Thyroid gland (tissue), 4 donors: ENCODE measurements around the gene MYCT1. TPM values are rescaled to one million over a fixed set of nuclear protein-coding genes. Genes with fewer than 3 reads are reported as not detected.
A peak's percentile ranks its signal among the peaks of the same experiment; 100 is the strongest.

Source experiments
- DNase-seq, 2 donors: peaks; one replicate each; pipeline ENCODE4 v3.0.0-alpha.2; 2019
- H3K27ac ChIP-seq, 3 donors: fragments of 200-600 bp; sonication (generic); 1 replicate in 2 of 3; 2 replicates in 1 of 3; pipeline ENCODE4 v1.5.1; 2016 to 2019; ENCODE audit warnings: mild to moderate bottlenecking in 1 of 3, moderate library complexity in 1 of 3
- H3K27me3 ChIP-seq: fragments of 200-600 bp; sonication (generic); one replicate; pipeline ENCODE4 v1.5.1; 2019
- H3K36me3 ChIP-seq, 2 donors: fragments of 200-600 bp; sonication (generic); one replicate each; pipeline ENCODE4 v1.5.1; 2016 to 2019
- H3K4me1 ChIP-seq, 2 donors: fragments of 200-600 bp; sonication (generic); one replicate each; pipeline ENCODE4 v1.5.1; 2017 to 2019
- H3K4me3 ChIP-seq, 3 donors: fragments of 200-600 bp; sonication (generic); replicated peaks in 1 of 3; 1 replicate in 2 of 3; 2 replicates in 1 of 3; pipeline ENCODE4 v1.5.1; 2016; ENCODE audit warnings: mild to moderate bottlenecking in 1 of 3
- H3K9me3 ChIP-seq: fragments of 200-600 bp; sonication (generic); one replicate; pipeline ENCODE4 v1.5.1; 2017
- POLR2A ChIP-seq, 2 donors: fragments of 450-650 bp; IDR thresholded peaks; one replicate each; pipeline ENCODE4 v1.6.1; 2017; ENCODE audit warnings: antibody characterized with exemption in 2 of 2, mild to moderate bottlenecking in 2 of 2, moderate library complexity in 1 of 2
- WGBS, 2 donors: methylation state at CpG; one replicate each; pipeline ENCODE4 v1.1.5; 2017; 5-methylcytosine and 5-hydroxymethylcytosine counted together
- intact Hi-C: fragments of 100-400 bp; cut with DNase I; formaldehyde crosslinking; loops from one replicate; pipeline ENCODE4 v1.15.1; 2023
- total RNA-seq, 4 donors: library from RNA; depleted of rRNA; stranded (reverse); fragments of >200 nt; gene quantifications; one replicate each; pipeline ENCODE4 v1.2.3, GENCODE V29; 2016
- TF ChIP-seq, protein P1 (sequence below), 6 experiments: fragments of 200-600 bp in 3 of 6; fragments of 450-650 bp in 3 of 6; sonication (generic) in 3 of 6; IDR thresholded peaks; one replicate each; pipeline ENCODE4 v1.5.1; 2016 to 2019; ENCODE audit warnings: antibody characterized with exemption in 6 of 6, mild to moderate bottlenecking in 2 of 6, inconsistent platforms in 1 of 6, moderate library complexity in 1 of 6

The MYCT1 gene
- total RNA-seq, 4 donors from 2014 or later, result 12.0 to 26.2 (median 17.5) TPM

- no peak for DNase-seq
- WGBS, 2 donors, result 92 to 95% methylated on average over 12 of the region's 12 CpGs
- TF ChIP-seq, protein P1, sequence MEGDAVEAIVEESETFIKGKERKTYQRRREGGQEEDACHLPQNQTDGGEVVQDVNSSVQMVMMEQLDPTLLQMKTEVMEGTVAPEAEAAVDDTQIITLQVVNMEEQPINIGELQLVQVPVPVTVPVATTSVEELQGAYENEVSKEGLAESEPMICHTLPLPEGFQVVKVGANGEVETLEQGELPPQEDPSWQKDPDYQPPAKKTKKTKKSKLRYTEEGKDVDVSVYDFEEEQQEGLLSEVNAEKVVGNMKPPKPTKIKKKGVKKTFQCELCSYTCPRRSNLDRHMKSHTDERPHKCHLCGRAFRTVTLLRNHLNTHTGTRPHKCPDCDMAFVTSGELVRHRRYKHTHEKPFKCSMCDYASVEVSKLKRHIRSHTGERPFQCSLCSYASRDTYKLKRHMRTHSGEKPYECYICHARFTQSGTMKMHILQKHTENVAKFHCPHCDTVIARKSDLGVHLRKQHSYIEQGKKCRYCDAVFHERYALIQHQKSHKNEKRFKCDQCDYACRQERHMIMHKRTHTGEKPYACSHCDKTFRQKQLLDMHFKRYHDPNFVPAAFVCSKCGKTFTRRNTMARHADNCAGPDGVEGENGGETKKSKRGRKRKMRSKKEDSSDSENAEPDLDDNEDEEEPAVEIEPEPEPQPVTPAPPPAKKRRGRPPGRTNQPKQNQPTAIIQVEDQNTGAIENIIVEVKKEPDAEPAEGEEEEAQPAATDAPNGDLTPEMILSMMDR (IDR thresholded peaks at IDR 0.05), result no peak
- TF ChIP-seq POLR2A (IDR thresholded peaks at IDR 0.05), result no peak
- intact Hi-C loops, result no loop called here
- Histone ChIP-seq H3K4me3 (no peak overlapping the region), H3K27me3 (no peaks in the 10 kb centered on the region), H3K27ac (no peak overlapping the region), H3K36me3 (no peaks in the 10 kb centered on the region), H3K4me1 (no peaks in the 10 kb centered on the region), H3K9me3 (no peaks in the 10 kb centered on the region)
Observed at GRCh38 chr6:152685819-152686218, 11.9 kb upstream of the MYCT1 start.

DNA sequence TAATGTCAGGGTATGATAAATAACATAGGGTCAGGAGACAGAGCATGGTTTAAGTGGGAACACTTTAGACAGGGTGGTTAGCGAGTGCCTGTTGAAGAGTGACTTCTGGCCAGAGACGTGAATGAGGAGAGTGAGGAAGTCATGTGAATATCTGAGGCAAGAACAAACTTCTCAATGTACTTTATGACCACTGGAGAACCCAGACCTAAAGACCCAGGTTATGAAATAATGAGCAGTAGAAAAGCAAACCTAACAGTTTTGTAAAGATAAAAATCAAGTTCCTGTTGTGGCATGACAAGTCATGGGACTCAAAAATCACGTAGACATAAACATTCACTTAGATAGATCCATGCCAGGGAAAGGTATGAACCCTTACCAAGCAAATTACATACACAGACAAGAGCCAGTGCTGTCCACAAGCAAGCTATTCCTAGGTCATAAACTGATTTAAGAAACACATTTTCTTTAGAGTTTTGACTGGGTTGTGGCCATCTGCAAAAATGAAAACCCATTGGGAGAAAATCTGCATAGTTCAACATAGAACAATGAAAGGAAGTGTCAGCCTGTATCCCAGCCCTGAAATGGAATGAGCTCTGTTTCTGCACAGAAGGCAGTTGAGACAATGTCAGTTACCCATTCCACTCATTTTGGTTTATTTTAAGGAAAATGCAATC is 2.2 kb upstream of the MYCT1 start:
- TF ChIP-seq, protein P1 (IDR thresholded peaks at IDR 0.05), result no peak
- no peak for TF ChIP-seq POLR2A (IDR thresholded peaks at IDR 0.05)
- intact Hi-C loops, result no loop called here
- DNase-seq, result no peak
- Histone ChIP-seq H3K4me1 (no peaks in the 10 kb centered on the region), H3K9me3 (no peaks in the 10 kb centered on the region), H3K36me3 (no peaks in the 10 kb centered on the region), H3K27me3 (no peaks in the 10 kb centered on the region), H3K27ac (no peak overlapping the region), H3K4me3 (no peak overlapping the region)
- 64 to 71% methylated on average over 3 of the region's 3 CpGs for WGBS, 2 donors

DNA sequence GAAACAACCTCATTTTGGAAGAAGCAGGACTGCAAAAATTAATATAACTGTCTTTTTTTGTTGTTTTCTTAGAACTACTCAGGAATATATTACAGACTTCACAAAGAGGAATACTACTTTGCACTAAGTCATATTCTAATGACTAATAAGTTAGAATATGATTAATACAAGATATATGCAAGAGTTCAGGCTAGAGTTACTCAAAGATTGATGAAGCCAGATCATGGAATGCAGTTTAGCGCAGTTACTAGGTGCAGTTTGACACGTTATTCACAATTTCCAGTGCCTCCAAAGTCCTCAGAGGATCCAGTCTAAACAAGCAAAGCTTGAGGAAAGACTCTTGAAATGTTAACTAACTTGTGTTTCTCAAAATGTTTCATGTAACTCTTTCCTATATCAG is 1.2 kb upstream of the MYCT1 start:
- DNase-seq, result no peak
- H3K27ac ChIP-seq, result peak overlapping the region in 1 of 3 donors; percentile 16
- no peaks in the 10 kb centered on the region for H3K9me3 ChIP-seq
- no peaks in the 10 kb centered on the region for H3K36me3 ChIP-seq
- H3K27me3 ChIP-seq, result no peaks in the 10 kb centered on the region
- WGBS, 2 donors, result 13 to 33% methylated on average over 2 of the region's 2 CpGs
- intact Hi-C loops, result no loop called here
- H3K4me1 ChIP-seq, result no peaks in the 10 kb centered on the region
- no peak for TF ChIP-seq POLR2A (IDR thresholded peaks at IDR 0.05)
- TF ChIP-seq, protein P1 (IDR thresholded peaks at IDR 0.05), result no peak
- H3K4me3 ChIP-seq, result no peak overlapping the region

DNA sequence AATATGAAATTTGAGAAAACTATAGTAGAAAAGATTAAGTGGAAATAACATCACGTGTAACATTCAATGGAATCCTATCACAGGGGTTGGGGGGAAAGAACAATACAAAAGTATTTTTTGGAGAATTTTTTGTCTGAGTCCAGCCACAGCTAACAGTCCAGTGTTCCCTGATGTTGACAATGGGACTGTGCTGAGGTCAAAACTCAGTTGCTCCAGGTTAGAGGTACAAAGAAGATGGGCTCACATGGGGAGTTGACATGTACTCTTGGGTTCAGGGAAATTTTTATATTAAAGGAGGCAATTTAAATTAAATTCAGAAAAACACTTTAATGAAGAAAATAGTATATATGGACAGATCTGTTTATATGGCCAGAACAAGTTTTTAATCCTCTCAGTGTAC is 995 bp downstream of the MYCT1 start:
- DNase-seq, result no peak
- no peak for TF ChIP-seq POLR2A (IDR thresholded peaks at IDR 0.05)
- TF ChIP-seq, protein P1 (IDR thresholded peaks at IDR 0.05), result no peak
- WGBS, 2 donors, result 71 to 74% methylated on average over 1 of the region's 1 CpG
- no peaks in the 10 kb centered on the region for H3K4me1 ChIP-seq
- H3K27me3 ChIP-seq, result no peaks in the 10 kb centered on the region
- H3K4me3 ChIP-seq, result no peak overlapping the region
- no peaks in the 10 kb centered on the region for H3K9me3 ChIP-seq
- intact Hi-C loops, result no loop called here
- peak overlapping the region; percentile 53 to 66 (median 60) for H3K27ac ChIP-seq
- H3K36me3 ChIP-seq, result no peaks in the 10 kb centered on the region

DNA sequence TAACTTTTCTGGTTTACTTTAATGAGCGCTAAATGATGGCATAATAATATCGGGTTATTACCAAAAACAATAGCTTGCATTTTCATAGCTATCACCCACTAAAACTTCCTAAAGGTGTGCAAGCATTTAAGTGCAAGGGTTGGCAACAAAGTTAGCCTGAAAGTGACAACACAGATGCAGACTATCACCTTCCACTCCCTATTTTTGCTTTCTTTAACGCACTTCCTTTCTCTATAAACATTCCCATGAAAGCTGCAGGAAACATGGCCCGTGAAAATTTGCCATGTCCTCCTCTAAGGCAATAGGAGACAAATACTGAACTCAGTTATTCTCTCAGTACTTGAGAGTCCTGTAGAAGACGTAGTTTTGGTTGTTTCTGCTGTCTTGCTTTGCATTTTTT is 2.7 kb downstream of the MYCT1 start:
- TF ChIP-seq POLR2A (IDR thresholded peaks at IDR 0.05), result no peak
- TF ChIP-seq, protein P1 (IDR thresholded peaks at IDR 0.05), result no peak
- H3K4me1 ChIP-seq, result no peaks in the 10 kb centered on the region
- H3K27ac ChIP-seq, result peak overlapping the region in 2 of 3 donors; percentile 8 to 66
- intact Hi-C loops, result no loop called here
- H3K4me3 ChIP-seq, result no peak overlapping the region
- no peaks in the 10 kb centered on the region for H3K9me3 ChIP-seq
- no peaks in the 10 kb centered on the region for H3K36me3 ChIP-seq
- 58 to 63% methylated on average over 5 of the region's 5 CpGs for WGBS, 2 donors
- no peak for DNase-seq
- no peaks in the 10 kb centered on the region for H3K27me3 ChIP-seq
